KG1 (cell line): ENCODE measurements around the gene BRI3.

Experiments
- DNase-seq: peaks from one replicate; lab custom pipeline; 2025; lab: John Stamatoyannopoulos, UW

The BRI3 gene

GRCh38 chr7:98252425-98253054 is 28.9 kb upstream of the BRI3 start:
- DNase-seq = no peak

DNA sequence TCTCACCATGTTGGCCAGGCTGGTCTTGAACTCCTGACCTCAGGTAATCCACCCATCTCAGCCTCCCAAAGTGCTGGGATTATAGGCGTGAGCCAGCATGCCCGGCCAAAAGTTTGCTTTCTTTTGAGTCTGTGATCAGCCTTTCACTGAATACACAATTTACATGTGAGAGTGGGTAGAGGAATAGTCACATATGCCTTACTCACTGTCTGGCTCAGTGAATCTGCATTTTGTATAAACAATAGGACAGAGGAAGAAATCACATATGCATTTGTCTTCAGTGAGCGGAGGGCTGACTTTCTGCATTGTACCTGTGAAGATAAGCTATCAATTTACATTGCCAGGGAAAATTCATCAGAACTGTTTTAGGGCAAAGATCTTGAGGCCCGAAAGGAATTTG is 27.0 kb upstream of the BRI3 start:
- DNase-seq = no peak

GRCh38 chr7:98254951-98255610 is 26.4 kb upstream of the BRI3 start:
- DNase-seq = no peak

- no peak for DNase-seq
These were observed 25.1 kb upstream of the BRI3 start for GRCh38 chr7:98256431-98256830.

DNA sequence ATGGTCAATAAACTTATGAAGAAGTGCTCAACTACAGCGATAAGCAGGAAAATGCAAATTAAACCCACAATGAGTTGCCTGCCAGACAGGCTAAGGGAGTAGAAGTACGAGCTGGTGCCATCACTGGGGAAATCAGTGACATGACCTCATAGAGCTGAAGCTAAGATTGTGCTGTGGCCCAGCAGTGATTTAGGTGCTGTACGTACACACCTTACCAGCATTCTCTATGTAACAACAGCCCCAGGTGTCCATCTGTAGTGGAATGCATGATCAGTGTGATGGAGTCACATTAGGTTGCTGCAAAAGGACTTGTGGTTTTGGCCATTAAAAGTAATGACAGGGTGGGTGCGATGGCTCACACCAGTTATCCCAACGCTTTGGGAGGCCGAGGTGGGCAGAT is 23.8 kb upstream of the BRI3 start:
- DNase-seq = no peak

GRCh38 chr7:98265841-98266271 is 15.6 kb upstream of the BRI3 start:
- no peak for DNase-seq

DNA sequence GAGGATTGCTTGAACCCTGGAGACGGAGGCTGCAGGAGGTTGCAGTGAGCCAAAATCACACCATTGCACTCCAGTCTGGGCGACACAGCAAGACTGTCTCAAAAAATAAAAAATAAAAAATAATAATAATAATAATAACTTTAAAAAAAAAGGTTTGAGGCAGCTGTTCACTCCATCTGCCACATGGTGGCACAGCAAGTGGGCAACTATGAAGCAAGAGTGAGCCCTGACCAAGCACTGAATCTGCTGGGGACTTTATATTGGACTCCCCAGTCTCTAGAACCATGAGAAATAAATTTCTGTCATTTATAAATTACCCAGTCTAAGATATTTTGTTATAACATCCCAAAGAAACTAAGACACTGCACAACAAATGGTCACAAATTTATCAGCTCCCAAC is 14.6 kb upstream of the BRI3 start:
- DNase-seq = no peak

- no peak for DNase-seq
These were observed 14.2 kb upstream of the BRI3 start for GRCh38 chr7:98267303-98267702.

GRCh38 chr7:98276241-98276761 is 5.2 kb upstream of the BRI3 start:
- DNase-seq = no peak

DNA sequence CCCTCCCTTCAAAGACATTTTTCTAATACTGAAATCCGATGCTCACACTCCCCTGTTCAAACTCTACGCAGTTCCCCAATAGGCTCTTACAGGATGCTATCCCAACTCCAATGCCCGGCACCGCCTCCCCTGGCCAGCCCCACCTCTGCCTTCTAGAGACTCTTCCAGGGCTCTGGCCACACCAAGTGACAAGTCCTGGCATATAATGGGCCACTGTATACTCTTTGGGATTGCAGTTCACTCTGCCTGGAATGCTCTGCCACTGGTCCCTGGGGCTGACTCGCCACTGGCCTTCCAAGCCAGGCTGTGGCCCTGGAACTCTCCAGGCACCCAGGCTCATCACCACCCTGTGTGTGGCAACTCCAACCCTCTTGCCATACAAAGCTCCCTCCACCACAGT is 3.1 kb upstream of the BRI3 start:
- DNase-seq = no peak

DNA sequence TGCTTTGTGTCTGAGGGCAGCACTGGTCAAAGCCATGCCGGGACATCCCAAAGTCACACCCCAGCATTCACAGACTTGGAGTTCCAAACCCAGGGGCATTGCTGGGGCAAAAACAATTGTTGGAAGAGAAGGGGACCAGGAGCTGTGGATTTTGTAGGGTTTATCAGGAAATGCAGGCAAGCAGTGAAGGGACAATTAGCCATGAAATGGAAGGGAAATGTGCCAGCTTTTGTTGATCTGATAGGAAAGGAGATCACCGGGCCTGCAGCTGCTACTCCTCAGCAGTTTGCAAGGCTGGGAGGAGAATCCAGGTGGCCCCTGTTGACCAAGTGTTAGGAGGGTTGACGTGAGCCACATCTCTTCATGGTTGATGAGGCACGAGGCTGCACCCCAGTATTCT is 2.5 kb upstream of the BRI3 start:
- DNase-seq = no peak

DNA sequence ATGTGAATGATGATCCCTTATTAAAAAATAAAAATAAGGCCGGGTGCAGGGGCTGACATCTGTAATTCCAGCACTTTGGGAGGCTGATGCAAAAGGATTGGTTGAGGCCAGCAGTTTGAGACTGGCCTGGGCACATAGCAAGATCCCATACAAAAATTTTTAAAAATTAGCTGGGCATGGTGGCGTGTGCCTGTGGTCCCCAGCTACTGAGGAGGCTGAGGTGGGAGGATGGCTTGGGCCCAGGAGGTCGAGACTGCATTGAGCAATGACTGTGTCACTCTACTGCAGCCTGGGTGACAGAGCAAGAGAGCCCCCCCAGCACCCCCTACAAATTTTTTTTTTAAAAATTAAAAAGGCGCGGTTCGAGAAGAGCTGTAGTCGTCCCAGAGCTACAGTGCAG is 1.2 kb upstream of the BRI3 start:
- DNase-seq = no peak

GRCh38 chr7:98281757-98282606 is 496 bp downstream of the BRI3 start:
- DNase-seq = no peak

DNA sequence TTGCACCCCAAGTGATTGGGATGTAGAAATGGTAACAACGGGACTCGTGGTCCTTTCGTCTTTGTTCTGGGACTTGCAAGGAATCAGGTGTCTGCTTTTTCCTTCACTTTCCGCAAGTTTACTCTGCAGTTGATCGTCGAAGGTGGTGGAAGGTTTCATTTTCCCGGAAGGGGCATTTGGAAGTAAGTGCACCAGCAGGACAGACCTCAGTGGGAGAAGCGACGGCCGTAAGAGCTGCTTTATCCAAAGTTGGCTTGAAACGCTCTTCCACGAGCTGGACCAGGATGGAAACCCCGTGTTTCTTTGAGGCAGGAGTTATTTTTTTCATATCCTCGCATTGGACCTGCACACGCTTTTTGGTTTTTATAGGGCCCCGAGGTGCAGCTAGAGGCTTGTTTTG is 1.2 kb downstream of the BRI3 start:
- no peak for DNase-seq

GRCh38 chr7:98283127-98283886 is 1.8 kb downstream of the BRI3 start:
- DNase-seq = no peak

DNA sequence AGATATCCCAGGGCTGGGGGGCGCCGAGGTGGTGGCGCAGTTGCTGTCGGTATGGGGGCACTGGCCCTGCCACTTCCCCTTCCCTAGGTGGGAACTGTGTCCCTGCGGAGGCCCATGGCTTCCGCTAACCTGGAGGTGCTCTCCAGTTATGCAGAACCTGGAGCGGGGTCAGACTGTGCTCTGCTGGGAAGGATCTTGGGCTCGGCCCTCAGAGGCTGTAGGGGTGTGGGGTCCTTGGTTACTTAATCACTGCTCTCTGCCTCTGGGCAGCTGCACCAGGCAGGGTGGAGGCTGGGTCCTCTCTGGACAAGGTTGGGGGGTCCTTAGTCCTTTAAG is 2.4 kb downstream of the BRI3 start:
- no peak for DNase-seq

DNA sequence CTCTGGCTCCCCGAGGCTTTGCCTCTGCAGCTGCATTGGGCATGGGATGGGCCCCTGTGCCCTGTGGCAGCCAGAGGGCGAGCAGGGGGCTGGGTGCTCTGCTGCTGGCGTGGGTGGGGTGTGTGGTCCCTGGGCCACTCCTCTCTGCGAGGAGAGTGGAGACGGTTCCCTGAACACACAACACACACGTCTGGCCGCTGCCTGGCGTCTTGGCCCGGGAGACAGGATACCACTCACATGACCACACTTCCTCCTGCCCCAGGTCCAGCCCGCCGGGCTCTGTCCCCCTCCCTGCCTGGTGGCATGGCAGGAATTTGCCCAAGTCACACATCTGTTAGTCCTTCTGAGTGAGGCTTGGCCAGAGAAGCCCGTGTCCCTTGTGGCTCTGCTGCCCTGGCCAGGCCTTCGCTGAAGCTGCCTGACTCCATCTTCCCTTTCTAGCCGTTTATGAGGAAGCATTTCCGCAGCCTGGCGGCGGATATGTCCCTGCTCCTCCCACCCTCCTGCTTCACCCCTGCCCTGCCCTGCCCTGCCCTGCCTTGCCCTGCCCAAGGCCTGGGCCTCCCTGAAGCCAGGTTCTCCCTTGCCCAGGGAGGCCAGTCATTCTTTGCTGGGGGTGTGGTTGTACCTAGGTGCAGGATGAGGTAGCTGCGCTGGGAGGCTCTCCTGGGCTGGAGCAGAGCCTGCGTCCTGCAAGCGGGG is 3.0 kb downstream of the BRI3 start:
- DNase-seq = no peak

DNA sequence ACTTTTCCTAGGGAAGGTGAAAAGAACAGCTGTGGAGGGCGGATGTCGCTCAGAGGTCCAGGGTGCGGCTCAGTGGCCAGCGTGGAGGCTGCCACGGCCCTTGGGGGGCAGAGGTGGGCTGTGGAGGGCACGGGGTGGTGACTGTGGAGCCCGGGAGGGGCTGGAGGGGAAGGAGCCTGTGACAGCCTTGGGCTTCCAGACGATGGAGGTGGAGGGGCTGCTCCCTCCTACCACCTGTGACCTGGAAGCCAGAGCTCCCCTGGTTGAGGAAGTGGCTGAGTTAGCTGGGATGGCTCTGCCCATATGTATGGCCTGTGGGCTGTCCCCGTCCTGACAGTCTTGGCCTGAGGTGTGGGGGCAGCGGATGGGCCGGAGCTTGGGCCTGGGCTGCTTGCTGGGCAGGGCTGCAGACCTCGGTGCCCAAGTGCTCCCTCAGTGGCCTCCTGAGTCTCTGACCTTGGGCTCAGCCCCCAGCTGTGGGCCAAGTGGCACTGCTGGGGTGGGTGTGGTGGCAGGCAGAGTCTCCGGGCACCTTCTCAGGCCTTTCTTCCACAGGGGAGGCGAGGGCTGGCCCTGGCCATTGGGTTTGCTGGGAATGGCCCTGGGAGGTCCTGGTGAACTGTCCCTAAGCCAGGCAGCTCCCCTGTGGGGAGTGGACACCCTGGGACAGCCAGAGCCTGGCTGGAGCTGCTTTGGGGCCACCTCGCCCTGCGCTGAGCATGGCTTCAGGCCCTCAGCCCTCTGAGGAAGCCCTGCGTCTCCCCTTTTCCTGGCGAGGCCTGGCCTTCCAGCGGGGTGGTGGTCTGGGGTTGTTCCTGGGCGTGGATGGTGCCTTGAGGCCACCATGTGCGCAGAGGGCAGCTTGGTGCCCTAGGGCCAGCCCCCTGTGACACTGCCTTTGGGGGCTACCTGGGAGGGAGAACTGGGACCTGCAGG is 3.9 kb downstream of the BRI3 start:
- no peak for DNase-seq

DNA sequence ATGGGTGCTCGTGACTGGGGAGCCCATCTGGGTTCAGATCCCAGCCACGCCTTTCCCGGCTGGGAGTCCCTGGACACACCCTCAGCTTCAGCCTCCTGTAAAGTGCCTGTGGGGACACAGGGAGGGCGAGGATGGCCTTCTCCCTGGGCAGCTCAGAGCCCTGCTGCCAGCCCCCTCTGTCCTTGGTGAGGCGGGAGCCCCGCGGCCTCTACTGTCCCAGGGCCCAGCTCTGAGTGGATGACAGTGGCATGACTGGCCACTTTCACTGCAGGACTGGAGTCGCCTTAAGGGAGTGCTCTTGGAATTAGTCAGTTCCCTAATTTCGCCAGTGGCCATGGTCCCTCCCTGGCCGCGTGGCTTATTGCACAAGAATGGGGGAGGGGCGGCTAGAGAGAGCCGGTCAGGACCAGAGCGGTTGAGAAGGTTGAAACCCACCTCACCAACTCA is 4.6 kb downstream of the BRI3 start:
- DNase-seq = no peak

DNA sequence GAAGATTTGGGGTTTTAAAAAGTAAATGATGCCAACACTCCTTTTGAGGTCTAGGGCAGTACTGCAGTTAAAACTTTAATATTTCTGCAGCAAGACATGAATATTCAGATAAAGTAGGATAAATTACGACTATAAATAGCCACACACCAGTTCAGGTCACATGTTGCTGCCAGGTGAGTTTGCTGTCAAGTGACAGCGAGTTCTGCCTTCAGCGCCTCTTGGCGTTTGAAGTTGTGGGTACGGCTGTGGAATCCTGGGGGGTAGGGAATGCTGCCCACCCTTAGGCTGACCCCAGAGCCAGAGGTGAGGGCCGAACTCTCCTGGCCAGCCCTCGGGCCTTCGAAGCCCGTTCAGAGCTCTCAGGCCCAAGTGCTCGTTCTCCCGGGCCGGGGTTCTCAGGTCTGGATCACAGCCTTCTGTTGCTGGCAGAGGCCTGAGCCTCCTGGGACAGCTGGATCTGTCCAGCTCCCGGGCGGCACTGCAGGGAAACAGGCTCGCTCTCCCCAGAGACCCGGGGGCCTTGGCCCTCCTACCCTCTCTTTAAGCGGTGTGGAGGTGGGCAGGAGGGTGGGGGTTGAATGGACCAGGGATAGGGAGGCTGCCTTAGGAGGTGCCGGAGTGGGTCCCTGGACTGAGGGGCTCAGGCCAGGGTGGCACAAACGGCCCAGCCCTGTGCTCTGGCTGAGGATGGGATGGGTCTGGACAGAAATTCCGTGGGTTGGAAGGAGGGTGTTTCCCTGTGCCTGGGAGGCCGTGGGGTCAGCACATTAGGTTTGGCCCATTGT is 5.4 kb downstream of the BRI3 start:
- DNase-seq = no peak
